ENCODE results near the gene SLC2A3. TPM values are rescaled to one million over a fixed set of nuclear protein-coding genes. Genes with fewer than 3 reads are reported as not detected.
"Not testable (repeated sequence)": the region's sequence is repeated elsewhere in the genome, so short reads cannot be mapped to it uniquely, and the experiment has no call there.

The SLC2A3 gene
- total RNA-seq, 1 donor from 2014 or later: 87.9 TPM

- no peak overlapping the region for H3K27ac Mint-ChIP-seq
- no peaks in the 10 kb centered on the region for H3K9me3 Mint-ChIP-seq
- POLR2A ChIA-PET: interaction anchor here (0.6 to 1.7 kb wide), 3 partner anchors 15 to 140 kb away, joined by 3 to 7 read pairs (median 4); no protein-coding TSS in a partner anchor
- no peak for ATAC-seq (ENCODE audit: low read depth)
- no peak overlapping the region for H3K4me3 Mint-ChIP-seq
- H3K36me3 Mint-ChIP-seq (ENCODE audit: low read depth): peaks cover 54% of the 10 kb centered on the region
- no peak for TF ChIP-seq CTCF (IDR thresholded peaks at IDR 0.05)
- no peaks in the 10 kb centered on the region for H3K4me1 Mint-ChIP-seq
- no peaks in the 10 kb centered on the region for H3K27me3 Mint-ChIP-seq
- CTCF ChIA-PET: interaction anchor here (1.8 kb wide), 1 partner anchor 15 kb away, joined by 5 read pairs; no protein-coding TSS in a partner anchor
- intact Hi-C loops (cut with micrococcal nuclease): no loop called here
- no peak for DNase-seq
Measured at GRCh38 chr12:7917392-7918267, 18.4 kb downstream of the SLC2A3 start.

GRCh38 chr12:7916936-7917335, 19.1 kb downstream of the SLC2A3 start:
- no peaks in the 10 kb centered on the region for H3K4me1 Mint-ChIP-seq
- H3K27me3 Mint-ChIP-seq: no peaks in the 10 kb centered on the region
- no peak for ATAC-seq (ENCODE audit: low read depth)

GRCh38 chr12:7915661-7916403, 20.2 kb downstream of the SLC2A3 start:
- no peaks in the 10 kb centered on the region for H3K27me3 Mint-ChIP-seq
- POLR2A ChIA-PET: no interaction called here
- ATAC-seq (ENCODE audit: low read depth) (no peak), DNase-seq (no peak)
- no peak for TF ChIP-seq CTCF (IDR thresholded peaks at IDR 0.05)
- H3K36me3 Mint-ChIP-seq (ENCODE audit: low read depth): peaks cover 36% of the 10 kb centered on the region
- H3K27ac Mint-ChIP-seq: no peak overlapping the region
- intact Hi-C loops (cut with micrococcal nuclease): no loop called here
- H3K4me1 Mint-ChIP-seq: no peaks in the 10 kb centered on the region
- no peak overlapping the region for H3K4me3 Mint-ChIP-seq
- CTCF ChIA-PET: no interaction called here
- H3K9me3 Mint-ChIP-seq: no peaks in the 10 kb centered on the region

More at GRCh38 chr12:7916936-7917335, 19.1 kb downstream of the SLC2A3 start:
- H3K36me3 Mint-ChIP-seq (ENCODE audit: low read depth): peaks cover 47% of the 10 kb centered on the region
- intact Hi-C loops (cut with micrococcal nuclease): no loop called here
- no peak for DNase-seq
- H3K27ac Mint-ChIP-seq: no peak overlapping the region
- TF ChIP-seq CTCF (IDR thresholded peaks at IDR 0.05): no peak
- POLR2A ChIA-PET: interaction anchor here (0.6 kb wide), 1 partner anchor 141 kb away, joined by 4 read pairs; no protein-coding TSS in a partner anchor
- no peak overlapping the region for H3K4me3 Mint-ChIP-seq
- CTCF ChIA-PET: no interaction called here
- H3K9me3 Mint-ChIP-seq: no peaks in the 10 kb centered on the region

- CTCF ChIA-PET; intact Hi-C loops (cut with micrococcal nuclease); POLR2A ChIA-PET; H3K9me3 Mint-ChIP-seq; H3K4me1 Mint-ChIP-seq; H3K27me3 Mint-ChIP-seq; DNase-seq; H3K4me3 Mint-ChIP-seq; H3K36me3 Mint-ChIP-seq (ENCODE audit: low read depth); ATAC-seq (ENCODE audit: low read depth); H3K27ac Mint-ChIP-seq: not testable (repeated sequence)
Measured at GRCh38 chr12:7910106-7910505, 25.9 kb downstream of the SLC2A3 start.

- no peak for TF ChIP-seq CTCF (IDR thresholded peaks at IDR 0.05)
- CTCF ChIA-PET: no interaction called here
- no peak overlapping the region for H3K4me3 Mint-ChIP-seq
- intact Hi-C loops (cut with micrococcal nuclease): no loop called here
- H3K27me3 Mint-ChIP-seq: no peaks in the 10 kb centered on the region
- DNase-seq (no peak), ATAC-seq (ENCODE audit: low read depth) (no peak)
- no peaks in the 10 kb centered on the region for H3K4me1 Mint-ChIP-seq
- H3K27ac Mint-ChIP-seq: no peak overlapping the region
- H3K36me3 Mint-ChIP-seq (ENCODE audit: low read depth): no peaks in the 10 kb centered on the region
- POLR2A ChIA-PET: no interaction called here
- H3K9me3 Mint-ChIP-seq: no peaks in the 10 kb centered on the region
Measured at GRCh38 chr12:7907009-7907408, 29.0 kb downstream of the SLC2A3 start.

- H3K36me3 Mint-ChIP-seq (ENCODE audit: low read depth); ATAC-seq (ENCODE audit: low read depth); CTCF ChIA-PET; H3K27me3 Mint-ChIP-seq; H3K9me3 Mint-ChIP-seq; intact Hi-C loops (cut with micrococcal nuclease); H3K27ac Mint-ChIP-seq; DNase-seq; H3K4me1 Mint-ChIP-seq; H3K4me3 Mint-ChIP-seq; POLR2A ChIA-PET: not testable (repeated sequence)
Measured at GRCh38 chr12:7906303-7906702, 29.7 kb downstream of the SLC2A3 start.

- intact Hi-C loops (cut with micrococcal nuclease): not testable (repeated sequence)
Measured at GRCh38 chr12:7905600-7906125, 30.3 kb downstream of the SLC2A3 start.

More at GRCh38 chr12:7905600-7906125, 30.3 kb downstream of the SLC2A3 start:
- H3K9me3 Mint-ChIP-seq; ATAC-seq (ENCODE audit: low read depth); H3K27ac Mint-ChIP-seq; POLR2A ChIA-PET; H3K27me3 Mint-ChIP-seq; H3K4me1 Mint-ChIP-seq; H3K4me3 Mint-ChIP-seq; H3K36me3 Mint-ChIP-seq (ENCODE audit: low read depth); DNase-seq: not testable (repeated sequence)
- CTCF ChIA-PET: interaction anchor here (1.1 kb wide), 1 partner anchor 44 kb away, joined by 3 read pairs; no protein-coding TSS in a partner anchor
